H9 (cell line): ENCODE data around the gene VN1R2. TPM values are rescaled to one million over a fixed set of nuclear protein-coding genes. Genes with fewer than 3 reads are reported as not detected.

Experiments used
- DNase-seq: peaks from one replicate; pipeline ENCODE4 v3.0.0-alpha.2; 2017
- H2AFZ ChIP-seq: one replicate; pipeline ENCODE4 v1.6.1; 2013; ENCODE audit warnings: mild to moderate bottlenecking, low read length, control low read depth, moderate library complexity
- H2AK5ac ChIP-seq: 2 replicates; pipeline ENCODE4 v1.6.1; 2013; ENCODE audit warnings: low read length, control low read depth, mixed read lengths; ENCODE audit not compliant: insufficient read length
- H2BK120ac ChIP-seq: one replicate; pipeline ENCODE4 v1.6.1; 2013; ENCODE audit warnings: low read depth, mild to moderate bottlenecking, low read length, control low read depth, inconsistent platforms; ENCODE audit not compliant: poor library complexity, severe bottlenecking
- H2BK12ac ChIP-seq: 2 replicates; pipeline ENCODE4 v1.6.1; 2013; ENCODE audit warnings: low read length, control low read depth, mixed read lengths, low read depth; ENCODE audit not compliant: insufficient read length
- H2BK15ac ChIP-seq: 2 replicates; pipeline ENCODE4 v1.6.1; 2013; ENCODE audit warnings: low read depth, low read length, control low read depth
- H2BK20ac ChIP-seq: one replicate; pipeline ENCODE4 v1.6.1; 2013; ENCODE audit warnings: low read depth, mild to moderate bottlenecking, low read length, control low read depth, inconsistent platforms; ENCODE audit not compliant: poor library complexity, severe bottlenecking
- H2BK5ac ChIP-seq: 2 replicates; pipeline ENCODE4 v1.6.1; 2013; ENCODE audit warnings: low read length, control low read depth, mixed read lengths; ENCODE audit not compliant: insufficient read length
- H3K14ac ChIP-seq: 2 replicates; pipeline ENCODE4 v1.6.1; 2013; ENCODE audit warnings: low read length, control low read depth; ENCODE audit not compliant: insufficient read depth
- H3K18ac ChIP-seq: 2 replicates; pipeline ENCODE4 v1.6.1; 2013; ENCODE audit warnings: low read depth, mild to moderate bottlenecking, mixed read lengths, low read length, control low read depth; ENCODE audit not compliant: insufficient read length
- H3K23ac ChIP-seq: 2 replicates; pipeline ENCODE4 v1.6.1; 2013; ENCODE audit warnings: low read length, control low read depth, mixed read lengths, low read depth; ENCODE audit not compliant: insufficient read length
- H3K23me2 ChIP-seq: 2 replicates; pipeline ENCODE4 v1.6.1; 2013; ENCODE audit warnings: low read depth, mild to moderate bottlenecking, mixed read lengths, low read length, control low read depth; ENCODE audit not compliant: insufficient read length, poor library complexity, severe bottlenecking
- H3K27ac ChIP-seq: 2 replicates; pipeline ENCODE4 v1.5.1; 2013; ENCODE audit warnings: low read length, control low read depth, mixed read lengths, low read depth; ENCODE audit not compliant: insufficient read length
- H3K27me3 ChIP-seq: 2 replicates; pipeline ENCODE4 v1.6.1; 2013; ENCODE audit warnings: low read length, control low read depth, inconsistent platforms; ENCODE audit not compliant: insufficient read depth
- H3K4ac ChIP-seq: 2 replicates; pipeline ENCODE4 v1.6.1; 2013; ENCODE audit warnings: low read depth, mild to moderate bottlenecking, control low read depth, inconsistent platforms, low read length, moderate library complexity
- H3K4me1 ChIP-seq: 2 replicates; pipeline ENCODE4 v1.6.1; 2013; ENCODE audit warnings: low read length, control low read depth, inconsistent platforms; ENCODE audit not compliant: insufficient read depth
- H3K4me2 ChIP-seq: 2 replicates; pipeline ENCODE4 v1.6.1; 2013; ENCODE audit warnings: low read length, control low read depth, mixed read lengths; ENCODE audit not compliant: insufficient read length, insufficient read depth
- H3K56ac ChIP-seq: 2 replicates; pipeline ENCODE4 v1.6.1; 2013; ENCODE audit warnings: low read depth, mild to moderate bottlenecking, mixed read lengths, low read length, control low read depth; ENCODE audit not compliant: insufficient read length
- H3K79me1 ChIP-seq: 2 replicates; pipeline ENCODE4 v1.6.1; 2013; ENCODE audit warnings: low read depth, mild to moderate bottlenecking, moderate library complexity, low read length, control low read depth, inconsistent platforms; ENCODE audit not compliant: insufficient read depth, poor library complexity, severe bottlenecking
- H3K79me2 ChIP-seq: 2 replicates; pipeline ENCODE4 v1.6.1; 2013; ENCODE audit warnings: low read length, control low read depth, inconsistent platforms; ENCODE audit not compliant: insufficient read depth
- H3K9ac ChIP-seq: 2 replicates; pipeline ENCODE4 v1.6.1; 2013; ENCODE audit warnings: low read length, control low read depth, mixed read lengths; ENCODE audit not compliant: insufficient read length; ENCODE audit errors: extremely low read depth
- H3K9me3 ChIP-seq: one replicate; pipeline ENCODE4 v1.6.1; 2013; ENCODE audit warnings: low read depth, low read length, inconsistent platforms; ENCODE audit not compliant: control insufficient read depth
- H3T11ph ChIP-seq: one replicate; pipeline ENCODE4 v1.6.1; 2013; ENCODE audit warnings: mild to moderate bottlenecking, low read length, control low read depth, inconsistent platforms
- H4K20me1 ChIP-seq: one replicate; pipeline ENCODE4 v1.6.1; 2013; ENCODE audit not compliant: control insufficient read depth, insufficient read length, insufficient read depth
- H4K5ac ChIP-seq: 2 replicates; pipeline ENCODE4 v1.6.1; 2013; ENCODE audit warnings: low read depth, mild to moderate bottlenecking, mixed read lengths, low read length, control low read depth; ENCODE audit not compliant: insufficient read length
- H4K8ac ChIP-seq: replicated peaks from 2 replicates; pipeline ENCODE4 v1.6.1; 2013; ENCODE audit warnings: low read length, control low read depth, mixed read lengths, low read depth; ENCODE audit not compliant: insufficient read length
- H4K91ac ChIP-seq: 2 replicates; pipeline ENCODE4 v1.6.1; 2013; ENCODE audit warnings: low read depth, mild to moderate bottlenecking, moderate library complexity, mixed read lengths, low read length, control low read depth; ENCODE audit not compliant: insufficient read length
- H3K27ac Mint-ChIP-seq, 3 experiments: 2 replicates in 2 of 3; 3 replicates in 1 of 3; pipeline ENCODE4 v1.8.0; 2020 to 2021; ENCODE audit warnings: mixed read lengths in 3 of 3, mild to moderate bottlenecking in 1 of 3, moderate library complexity in 1 of 3
- H3K27me3 Mint-ChIP-seq: 2 replicates; pipeline ENCODE4 v1.8.0; 2021; ENCODE audit warnings: low read depth, mild to moderate bottlenecking, moderate library complexity, mixed read lengths
- H3K36me3 Mint-ChIP-seq, 3 experiments: 2 replicates in 2 of 3; 3 replicates in 1 of 3; pipeline ENCODE4 v1.8.0; 2020 to 2021; ENCODE audit warnings: low read depth in 3 of 3, mixed read lengths in 3 of 3; ENCODE audit not compliant: insufficient read depth in 1 of 3
- H3K4me1 Mint-ChIP-seq, 2 experiments: 2 replicates each; pipeline ENCODE4 v1.8.0; 2020; ENCODE audit warnings: mixed read lengths in 2 of 2
- H3K4me3 Mint-ChIP-seq, 2 experiments: 2 replicates in 1 of 2; 3 replicates in 1 of 2; pipeline ENCODE4 v1.8.0; 2020 to 2021; ENCODE audit warnings: mild to moderate bottlenecking in 2 of 2, mixed read lengths in 2 of 2, moderate library complexity in 1 of 2
- H3K9me3 Mint-ChIP-seq, 2 experiments: 2 replicates in 1 of 2; 3 replicates in 1 of 2; pipeline ENCODE4 v1.8.0; 2020; ENCODE audit warnings: mild to moderate bottlenecking in 2 of 2, mixed read lengths in 2 of 2, moderate library complexity in 1 of 2
- CTCF ChIP-seq: fragments of 200-600 bp; sonication (generic); conservative IDR thresholded peaks from 3 replicates; pipeline ENCODE4 v1.8.0; 2021; ENCODE audit warnings: antibody characterized with exemption, mild to moderate bottlenecking
- WGBS: extraction: QIAGEN DNeasy Blood & Tissue Kit; methylation state at CpG from one replicate; pipeline ENCODE4 v1.1.7; 2013; ENCODE audit warnings: missing lambda C conversion rate, low lambda C conversion rate, mixed read lengths; ENCODE audit not compliant: insufficient read length; ENCODE audit errors: extremely low coverage; 5-methylcytosine and 5-hydroxymethylcytosine counted together
- total RNA-seq: library from RNA; stranded (reverse); gene quantifications from 2 replicates; pipeline ENCODE4 v1.2.1, GENCODE V29; 2021

Gene VN1R2
- total RNA-seq, 1 experiment from 2014 or later, result not detected

GRCh38 chr19:53294786-53295441, 36.8 kb downstream of the VN1R2 start:
- no peaks in the 10 kb centered on the region for H3K79me1 ChIP-seq
- no peak overlapping the region for H3K23ac ChIP-seq
- no peaks in the 10 kb centered on the region for H3K4me1 ChIP-seq
- H3K27me3 ChIP-seq, result 0 out of 2 replicates have a peak, but pooled peaks cover 2% of the 10 kb centered on the region
- Mint-ChIP-seq H3K9me3 (peaks cover 76 to 77% of the 10 kb centered on the region in 2 experiments), H3K36me3 (peaks cover 3 to 34% (median 22%) of the 10 kb centered on the region in 3 experiments), H3K27ac (peak overlapping the region in 1 of 3 experiments; percentile 91; a peak in 1 of 7 replicates), H3K27me3 (peaks cover 6% of the 10 kb centered on the region), H3K4me3 (no peak overlapping the region), H3K4me1 (no peaks in the 10 kb centered on the region)
- H3K18ac ChIP-seq, result no peak overlapping the region
- H2BK15ac ChIP-seq, result no peak overlapping the region
- WGBS, result no CpG with 5 or more reads among the region's 7 CpGs
- H3K23me2 ChIP-seq, result no peaks in the 10 kb centered on the region
- H3K4ac ChIP-seq, result no peak overlapping the region
- H3K56ac ChIP-seq, result no peak overlapping the region
- no peak overlapping the region for H3K9ac ChIP-seq
- H2AK5ac ChIP-seq, result no peak overlapping the region
- no peak overlapping the region for H4K8ac ChIP-seq
- H2BK120ac ChIP-seq, result no peak overlapping the region
- TF ChIP-seq CTCF, result no peak
- no peak overlapping the region for H3K27ac ChIP-seq
- no peaks in the 10 kb centered on the region for H3K79me2 ChIP-seq
- no peak overlapping the region for H2AFZ ChIP-seq
- no peak overlapping the region for H3T11ph ChIP-seq
- peak; percentile 78 for DNase-seq
- H2BK5ac ChIP-seq, result no peak overlapping the region
- H4K91ac ChIP-seq, result no peak overlapping the region
- no peak overlapping the region for H2BK12ac ChIP-seq
- no peak overlapping the region for H3K14ac ChIP-seq
- H4K5ac ChIP-seq, result no peak overlapping the region
- H3K4me2 ChIP-seq, result no peak overlapping the region
- no peak overlapping the region for H2BK20ac ChIP-seq
- H4K20me1 ChIP-seq, result no peaks in the 10 kb centered on the region
- peaks cover 15% of the 10 kb centered on the region for H3K9me3 ChIP-seq
